ENCODE measurements around the gene RNASEH1. TPM values are rescaled to one million over a fixed set of nuclear protein-coding genes. Genes with fewer than 3 reads are reported as not detected.
A peak's percentile ranks its signal among the peaks of the same experiment; 100 is the strongest.

The RNASEH1 gene
- total RNA-seq, 6 donors from 2014 or later = 17.1 to 19.5 (median 18.0) TPM

DNA sequence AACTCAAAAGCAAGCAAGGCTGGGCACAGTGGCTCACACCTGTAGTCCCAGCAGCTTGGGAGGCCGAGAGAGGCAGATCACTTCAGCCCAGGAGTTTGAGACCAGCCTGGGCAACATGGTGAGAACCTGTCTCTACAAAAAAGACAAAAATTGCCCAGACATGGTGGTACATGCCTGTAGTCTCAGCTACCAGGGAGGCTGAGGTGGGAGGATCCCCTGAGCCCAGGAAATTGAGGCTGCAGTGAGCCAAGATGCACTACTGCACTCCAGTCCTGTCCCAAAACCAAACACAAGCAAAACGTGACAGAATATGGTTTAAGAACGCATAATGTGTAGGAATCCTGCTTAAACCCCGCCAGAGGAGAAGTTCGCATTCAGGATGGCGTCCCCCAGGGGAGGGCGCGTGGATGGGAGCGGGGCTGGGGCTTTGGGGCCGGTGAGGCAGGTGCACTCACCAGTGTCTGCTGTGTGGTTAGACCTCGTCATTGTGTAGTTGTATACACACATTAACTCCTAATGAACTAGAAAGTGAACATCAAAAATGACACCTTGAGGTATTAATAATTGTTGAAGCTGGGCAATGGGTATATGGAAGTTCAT is 42.2 kb upstream of the RNASEH1 start:
- Histone ChIP-seq H3K9me3 (no peaks in the 10 kb centered on the region), H3K27ac (no peak overlapping the region), H3K4me3 (no peak overlapping the region), H3K4me1 (peaks cover 0 to 10% (median under 1%) of the 10 kb centered on the region in 4 donors), H3K36me3 (no peaks in the 10 kb centered on the region), H3K27me3 (no peaks in the 10 kb centered on the region)
- WGBS, 2 donors = 82 to 89% methylated on average over 11 of the region's 11 CpGs
- DNase-seq (peak in 1 of 2 donors; percentile 58), ATAC-seq (ENCODE audit: low FRiP score in 2 of 2) (no peak)
- no peak for TF ChIP-seq POLR2AphosphoS5 (IDR thresholded peaks at IDR 0.05)
- TF ChIP-seq EP300 (IDR thresholded peaks at IDR 0.05) = no peak
- TF ChIP-seq, protein P1, sequence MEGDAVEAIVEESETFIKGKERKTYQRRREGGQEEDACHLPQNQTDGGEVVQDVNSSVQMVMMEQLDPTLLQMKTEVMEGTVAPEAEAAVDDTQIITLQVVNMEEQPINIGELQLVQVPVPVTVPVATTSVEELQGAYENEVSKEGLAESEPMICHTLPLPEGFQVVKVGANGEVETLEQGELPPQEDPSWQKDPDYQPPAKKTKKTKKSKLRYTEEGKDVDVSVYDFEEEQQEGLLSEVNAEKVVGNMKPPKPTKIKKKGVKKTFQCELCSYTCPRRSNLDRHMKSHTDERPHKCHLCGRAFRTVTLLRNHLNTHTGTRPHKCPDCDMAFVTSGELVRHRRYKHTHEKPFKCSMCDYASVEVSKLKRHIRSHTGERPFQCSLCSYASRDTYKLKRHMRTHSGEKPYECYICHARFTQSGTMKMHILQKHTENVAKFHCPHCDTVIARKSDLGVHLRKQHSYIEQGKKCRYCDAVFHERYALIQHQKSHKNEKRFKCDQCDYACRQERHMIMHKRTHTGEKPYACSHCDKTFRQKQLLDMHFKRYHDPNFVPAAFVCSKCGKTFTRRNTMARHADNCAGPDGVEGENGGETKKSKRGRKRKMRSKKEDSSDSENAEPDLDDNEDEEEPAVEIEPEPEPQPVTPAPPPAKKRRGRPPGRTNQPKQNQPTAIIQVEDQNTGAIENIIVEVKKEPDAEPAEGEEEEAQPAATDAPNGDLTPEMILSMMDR (IDR thresholded peaks at IDR 0.05) = no peak
- no peak for TF ChIP-seq POLR2A (IDR thresholded peaks at IDR 0.05)

DNA sequence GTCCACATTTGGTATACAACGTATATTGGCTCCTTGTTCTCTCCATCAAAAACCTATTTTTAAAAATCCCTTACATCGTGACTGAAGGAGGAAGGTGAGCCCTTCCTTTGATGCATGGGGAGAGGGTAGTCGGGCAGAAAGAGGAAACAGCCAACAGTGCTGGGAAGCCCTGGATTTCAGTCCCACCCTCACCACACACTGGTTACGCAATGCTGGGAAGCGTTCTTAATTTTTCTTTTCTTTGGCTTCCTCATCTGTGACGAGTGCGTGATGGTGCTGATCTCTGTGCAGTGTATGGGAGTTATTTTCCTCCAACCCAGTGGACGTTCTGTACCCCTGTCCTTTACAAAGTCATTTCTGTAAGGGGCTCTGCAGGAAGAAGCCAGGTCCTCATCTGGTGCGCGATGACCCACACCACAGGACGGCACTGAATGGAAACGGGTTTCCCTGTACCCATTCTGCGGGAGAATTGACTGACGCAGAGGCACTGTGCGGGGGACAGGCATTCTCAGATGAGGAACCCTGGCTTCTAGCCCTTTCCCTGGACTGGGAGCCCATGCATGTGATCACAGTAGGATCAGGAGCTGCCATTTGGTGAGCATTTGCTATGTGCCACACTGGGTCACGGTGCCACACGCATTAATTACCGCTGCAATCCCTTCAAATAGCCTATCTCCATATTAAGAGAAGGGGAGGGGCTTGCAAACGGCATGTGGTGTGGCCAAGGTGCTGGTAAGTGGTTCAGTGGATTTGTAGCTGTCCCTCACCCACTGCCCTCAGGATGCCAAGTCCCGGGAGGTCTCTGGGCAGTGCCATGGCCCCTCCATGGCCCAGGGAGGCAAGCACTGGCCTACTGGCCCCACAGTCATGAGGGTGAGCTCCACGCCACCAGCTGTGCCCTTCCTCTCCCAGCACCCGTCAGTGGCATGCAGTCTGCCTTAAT is 41.0 kb upstream of the RNASEH1 start:
- H3K27me3 ChIP-seq = no peaks in the 10 kb centered on the region
- ATAC-seq (ENCODE audit: low FRiP score in 2 of 2) = no peak
- H3K36me3 ChIP-seq = no peaks in the 10 kb centered on the region
- H3K9me3 ChIP-seq = no peaks in the 10 kb centered on the region
- H3K27ac ChIP-seq = no peak overlapping the region
- no peak overlapping the region for H3K4me3 ChIP-seq
- peaks cover 0 to 14% (median 6%) of the 10 kb centered on the region in 4 donors for H3K4me1 ChIP-seq
- TF ChIP-seq POLR2AphosphoS5 (IDR thresholded peaks at IDR 0.05) (no peak), POLR2A (IDR thresholded peaks at IDR 0.05) (no peak), EP300 (IDR thresholded peaks at IDR 0.05) (no peak)
- TF ChIP-seq, protein P1 (IDR thresholded peaks at IDR 0.05) = no peak
- DNase-seq = no peak
- WGBS, 2 donors = 78 to 83% methylated on average over 15 to 22 of the region's 22 CpGs

DNA sequence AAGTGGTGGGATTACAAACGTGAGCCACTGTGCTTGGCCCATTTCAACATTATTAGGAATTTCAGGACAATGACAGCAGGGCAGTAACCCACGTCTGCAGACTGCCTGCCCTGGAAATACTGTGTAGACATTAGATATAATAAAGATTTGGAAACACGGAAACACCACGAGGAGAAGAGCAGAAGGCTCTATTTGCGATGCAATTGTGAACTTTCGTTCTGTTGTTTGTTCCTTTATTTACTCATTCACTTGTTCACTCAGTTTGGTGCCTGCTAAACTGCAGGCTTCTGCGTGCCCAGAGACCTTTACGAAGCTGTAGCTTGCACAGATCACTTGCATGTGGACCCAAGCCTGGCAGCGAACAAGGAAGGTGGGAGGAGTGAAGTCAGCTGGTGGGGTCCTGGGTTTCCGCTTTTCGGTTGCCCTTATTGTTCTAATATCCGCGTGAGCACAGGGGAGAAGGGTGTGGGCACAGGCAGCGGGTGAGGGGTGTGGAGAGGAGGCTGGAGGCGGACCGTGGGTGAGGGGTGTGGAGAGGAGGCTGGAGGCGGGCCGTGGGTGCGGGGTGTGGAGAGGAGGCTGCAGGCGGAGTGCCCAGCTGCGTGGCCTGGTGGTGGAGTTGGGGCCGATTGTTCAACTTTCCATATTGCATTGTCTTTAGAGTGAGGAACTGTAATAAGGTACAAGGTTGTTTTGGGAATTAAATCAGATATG is 40.2 kb upstream of the RNASEH1 start:
- Histone ChIP-seq H3K9me3 (no peaks in the 10 kb centered on the region), H3K4me3 (no peak overlapping the region), H3K4me1 (peaks cover 0 to 14% (median 6%) of the 10 kb centered on the region in 4 donors), H3K36me3 (no peaks in the 10 kb centered on the region), H3K27me3 (no peaks in the 10 kb centered on the region), H3K27ac (no peak overlapping the region)
- ATAC-seq (ENCODE audit: low FRiP score in 2 of 2) (no peak), DNase-seq (peak in 1 of 2 donors; percentile 59)
- TF ChIP-seq EP300 (IDR thresholded peaks at IDR 0.05) = no peak
- TF ChIP-seq, protein P1 (IDR thresholded peaks at IDR 0.05) = no peak
- no peak for TF ChIP-seq POLR2A (IDR thresholded peaks at IDR 0.05)
- TF ChIP-seq POLR2AphosphoS5 (IDR thresholded peaks at IDR 0.05) = no peak
- 64 to 74% methylated on average over 22 of the region's 22 CpGs for WGBS, 2 donors

DNA sequence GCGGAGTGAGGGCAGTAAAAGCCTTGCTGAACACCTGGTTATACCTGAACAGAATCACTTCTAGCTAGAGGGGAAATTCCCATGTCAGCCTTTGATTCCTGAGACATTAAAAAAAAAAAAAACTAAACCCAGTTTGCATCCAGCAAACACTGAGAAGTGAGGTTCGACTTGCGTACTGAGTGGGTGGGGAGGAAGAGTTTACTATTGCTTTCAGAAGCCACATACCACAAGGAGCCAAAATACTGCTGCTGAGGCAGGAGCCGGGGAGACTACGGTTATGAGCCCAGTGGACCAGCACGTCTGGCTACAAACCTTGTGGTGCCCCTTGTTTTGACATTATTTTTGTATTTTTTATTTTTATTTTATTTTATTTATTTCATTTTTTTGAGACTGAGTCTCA is 39.4 kb upstream of the RNASEH1 start:
- DNase-seq = no peak
- Histone ChIP-seq H3K27ac (no peak overlapping the region), H3K4me3 (no peak overlapping the region), H3K36me3 (no peaks in the 10 kb centered on the region), H3K27me3 (no peaks in the 10 kb centered on the region), H3K4me1 (peaks cover 0 to 14% (median 6%) of the 10 kb centered on the region in 4 donors), H3K9me3 (no peaks in the 10 kb centered on the region)
- no peak for TF ChIP-seq POLR2A (IDR thresholded peaks at IDR 0.05)
- no peak for TF ChIP-seq POLR2AphosphoS5 (IDR thresholded peaks at IDR 0.05)
- TF ChIP-seq EP300 (IDR thresholded peaks at IDR 0.05) = no peak
- TF ChIP-seq, protein P1 (IDR thresholded peaks at IDR 0.05) = no peak
- 73 to 85% methylated on average over 6 of the region's 6 CpGs for WGBS, 2 donors
- ATAC-seq (ENCODE audit: low FRiP score in 2 of 2) = no peak
